Gastroesophageal sphincter (tissue), 4 donors: Measurements from ENCODE around the gene GAL3ST3. TPM values are rescaled to one million over a fixed set of nuclear protein-coding genes. Genes with fewer than 3 reads are reported as not detected.

Experiments
- ATAC-seq: fragments of 150-250 bp; one replicate; pipeline ENCODE4 v1.9.1; 2016; ENCODE audit warnings: mild to moderate bottlenecking, moderate library complexity
- H3K27ac ChIP-seq, 4 donors: fragments of 200-600 bp; sonication (generic) in 3 of 4; 1 replicate in 3 of 4; 2 replicates in 1 of 4; pipeline ENCODE4 v1.5.1; 2016 to 2019
- H3K27me3 ChIP-seq: fragments of 200-600 bp; sonication (generic); one replicate; pipeline ENCODE4 v1.5.1; 2019
- H3K36me3 ChIP-seq, 2 donors: fragments of 200-600 bp; sonication (generic); one replicate each; pipeline ENCODE4 v1.5.1; 2019; ENCODE audit warnings: control low read depth in 1 of 2
- H3K4me1 ChIP-seq, 3 donors: fragments of 200-600 bp; sonication (generic); 1 replicate in 2 of 3; 2 replicates in 1 of 3; pipeline ENCODE4 v1.5.1; 2016 to 2019; ENCODE audit warnings: control low read depth in 2 of 3
- H3K4me3 ChIP-seq, 2 donors: fragments of 200-600 bp; sonication (generic); one replicate each; pipeline ENCODE4 v1.5.1; 2019; ENCODE audit warnings: mild to moderate bottlenecking in 1 of 2, moderate library complexity in 1 of 2
- H3K9me3 ChIP-seq, 3 donors: fragments of 200-600 bp; sonication (generic); one replicate each; pipeline ENCODE4 v1.5.1; 2017 to 2019; ENCODE audit warnings: control low read depth in 2 of 3
- EP300 ChIP-seq: sonication (generic); formaldehyde crosslinking; IDR thresholded peaks from one replicate; pipeline ENCODE4 v1.6.1; 2017; ENCODE audit warnings: antibody characterized with exemption, mild to moderate bottlenecking
- POLR2A ChIP-seq, 2 donors: fragments of 450-650 bp; IDR thresholded peaks; one replicate each; pipeline ENCODE4 v1.6.1; 2017; ENCODE audit warnings: antibody characterized with exemption in 2 of 2, mild to moderate bottlenecking in 2 of 2, moderate library complexity in 1 of 2
- POLR2AphosphoS5 ChIP-seq: sonication (generic); formaldehyde crosslinking; IDR thresholded peaks from one replicate; pipeline ENCODE4 v1.6.1; 2017; ENCODE audit warnings: antibody characterized with exemption
- WGBS, 2 donors: methylation state at CpG; one replicate each; pipeline ENCODE4 v1.1.5; 2018; ENCODE audit warnings: low coverage in 1 of 2; 5-methylcytosine and 5-hydroxymethylcytosine counted together
- total RNA-seq, 4 donors: library from RNA; depleted of rRNA; stranded (reverse); fragments of >200 nt; gene quantifications; one replicate each; pipeline ENCODE4 v1.1.0, GENCODE V29; 2016
- TF ChIP-seq, protein P1 (sequence below), 4 experiments: fragments of 200-600 bp in 2 of 4; fragments of 450-650 bp in 2 of 4; sonication (generic) in 1 of 4; IDR thresholded peaks; one replicate each; pipeline ENCODE4 v1.5.1; 2017 to 2019; ENCODE audit warnings: antibody characterized with exemption in 4 of 4, mild to moderate bottlenecking in 2 of 4, moderate library complexity in 2 of 4

The GAL3ST3 gene
- total RNA-seq, 4 donors from 2014 or later: 1.2 to 7.8 (median 2.2) TPM

DNA sequence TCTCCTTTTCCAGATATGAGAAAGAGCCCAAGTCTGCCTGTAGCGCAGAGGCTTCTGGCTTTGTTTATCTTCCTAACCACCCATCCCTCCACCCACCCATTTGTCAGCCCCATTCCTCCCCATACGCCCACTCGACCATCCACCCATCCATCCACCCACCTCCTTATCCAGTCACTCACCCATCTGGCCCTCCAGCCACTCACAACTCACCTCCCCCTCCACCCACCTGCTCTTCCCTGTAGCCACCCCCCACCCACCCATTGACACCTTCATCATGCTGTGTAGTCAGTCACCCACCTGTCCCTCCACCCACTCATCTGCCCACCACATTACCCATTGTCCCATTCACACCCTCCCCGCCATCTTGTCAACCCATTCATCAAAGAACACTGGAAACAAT is 31.6 kb downstream of the GAL3ST3 start:
- no peak for TF ChIP-seq POLR2A (IDR thresholded peaks at IDR 0.05)
- no peak for TF ChIP-seq POLR2AphosphoS5
- no peak for TF ChIP-seq EP300
- TF ChIP-seq, protein P1, sequence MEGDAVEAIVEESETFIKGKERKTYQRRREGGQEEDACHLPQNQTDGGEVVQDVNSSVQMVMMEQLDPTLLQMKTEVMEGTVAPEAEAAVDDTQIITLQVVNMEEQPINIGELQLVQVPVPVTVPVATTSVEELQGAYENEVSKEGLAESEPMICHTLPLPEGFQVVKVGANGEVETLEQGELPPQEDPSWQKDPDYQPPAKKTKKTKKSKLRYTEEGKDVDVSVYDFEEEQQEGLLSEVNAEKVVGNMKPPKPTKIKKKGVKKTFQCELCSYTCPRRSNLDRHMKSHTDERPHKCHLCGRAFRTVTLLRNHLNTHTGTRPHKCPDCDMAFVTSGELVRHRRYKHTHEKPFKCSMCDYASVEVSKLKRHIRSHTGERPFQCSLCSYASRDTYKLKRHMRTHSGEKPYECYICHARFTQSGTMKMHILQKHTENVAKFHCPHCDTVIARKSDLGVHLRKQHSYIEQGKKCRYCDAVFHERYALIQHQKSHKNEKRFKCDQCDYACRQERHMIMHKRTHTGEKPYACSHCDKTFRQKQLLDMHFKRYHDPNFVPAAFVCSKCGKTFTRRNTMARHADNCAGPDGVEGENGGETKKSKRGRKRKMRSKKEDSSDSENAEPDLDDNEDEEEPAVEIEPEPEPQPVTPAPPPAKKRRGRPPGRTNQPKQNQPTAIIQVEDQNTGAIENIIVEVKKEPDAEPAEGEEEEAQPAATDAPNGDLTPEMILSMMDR (IDR thresholded peaks at IDR 0.05): no peak
- Histone ChIP-seq H3K27ac (no peak overlapping the region), H3K4me1 (peaks cover 0 to 8% (median under 1%) of the 10 kb centered on the region in 3 donors), H3K4me3 (no peak overlapping the region), H3K9me3 (no peaks in the 10 kb centered on the region), H3K27me3 (peaks cover 33% of the 10 kb centered on the region), H3K36me3 (no peaks in the 10 kb centered on the region)
- 40 to 78% methylated on average over 1 to 3 of the region's 4 CpGs for WGBS, 2 donors
- ATAC-seq: no peak

DNA sequence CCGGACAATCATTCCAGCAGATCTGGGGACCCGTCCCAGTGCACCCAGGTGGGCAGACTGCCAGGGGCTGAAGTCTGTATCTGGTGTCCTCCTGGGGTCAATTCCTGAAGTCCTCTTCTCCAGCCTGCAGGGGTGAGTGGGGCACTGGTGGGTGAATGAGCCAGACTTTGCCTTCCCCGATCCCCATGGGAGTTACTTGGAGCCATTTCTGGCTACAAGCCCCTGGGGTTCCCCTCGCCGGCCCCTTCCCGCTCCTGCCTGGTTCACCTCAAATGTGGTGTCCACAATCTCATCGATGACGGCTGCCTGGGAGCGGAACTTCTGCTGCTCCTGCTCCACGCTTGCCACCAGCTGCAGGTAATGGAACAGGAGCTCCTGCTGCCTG is 32.2 kb downstream of the GAL3ST3 start:
- ATAC-seq: no peak
- no peak for TF ChIP-seq POLR2AphosphoS5
- no peak for TF ChIP-seq POLR2A (IDR thresholded peaks at IDR 0.05)
- TF ChIP-seq, protein P1 (IDR thresholded peaks at IDR 0.05): no peak
- no peak for TF ChIP-seq EP300
- no CpG with 5 or more reads among the region's 10 CpGs for WGBS, 2 donors
- no peaks in the 10 kb centered on the region for H3K9me3 ChIP-seq
- H3K4me3 ChIP-seq: no peak overlapping the region
- H3K27ac ChIP-seq: no peak overlapping the region
- peaks cover 0 to 7% (median 0%) of the 10 kb centered on the region in 3 donors for H3K4me1 ChIP-seq
- H3K27me3 ChIP-seq: peaks cover 38% of the 10 kb centered on the region
- H3K36me3 ChIP-seq: no peaks in the 10 kb centered on the region

DNA sequence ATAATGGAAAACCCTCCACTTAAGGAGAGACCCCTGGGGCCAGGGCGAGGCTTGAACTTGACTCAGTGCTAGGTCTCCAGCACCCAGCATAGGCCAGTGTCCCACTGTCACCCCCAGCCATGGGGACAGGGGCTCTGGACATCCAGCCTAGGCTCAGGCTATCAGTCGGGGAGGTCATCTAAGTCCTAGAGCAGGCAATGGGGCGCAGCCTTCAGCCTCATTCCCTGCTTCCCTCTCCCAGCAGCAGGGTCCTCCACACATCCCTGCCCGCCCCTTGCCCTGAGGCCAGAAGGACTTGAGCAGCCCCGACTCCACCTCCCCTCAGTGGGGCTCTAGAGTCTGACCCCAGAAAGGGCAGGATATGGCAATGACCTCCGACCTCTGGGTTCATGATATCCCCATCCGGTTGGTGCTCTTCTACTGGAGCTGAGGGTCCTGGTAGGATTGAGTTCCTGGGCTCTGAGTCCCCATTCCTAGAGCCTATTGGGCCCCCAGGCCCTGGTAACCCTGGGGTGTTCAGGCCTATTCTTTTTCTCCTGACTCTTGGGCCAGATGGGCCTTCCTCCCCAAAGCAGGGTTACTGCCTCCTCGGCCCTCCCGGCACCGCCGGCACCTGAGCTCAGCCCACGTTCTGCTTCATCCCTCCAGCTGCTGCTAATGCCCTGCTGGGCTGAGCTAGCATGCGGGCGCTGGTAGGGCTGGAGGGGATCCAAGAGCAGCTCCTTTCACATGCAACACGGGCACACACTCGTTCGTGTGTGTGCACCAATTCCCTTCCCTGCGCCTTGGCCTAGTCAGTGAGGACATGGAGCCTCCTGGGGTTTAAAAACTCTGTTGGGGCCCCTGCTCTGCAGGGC is 32.8 kb downstream of the GAL3ST3 start:
- Histone ChIP-seq H3K9me3 (no peaks in the 10 kb centered on the region), H3K27me3 (peaks cover 43% of the 10 kb centered on the region), H3K4me1 (peaks cover 0 to 9% (median 0%) of the 10 kb centered on the region in 3 donors), H3K36me3 (no peaks in the 10 kb centered on the region), H3K4me3 (no peak overlapping the region), H3K27ac (no peak overlapping the region)
- WGBS, 2 donors: 74% methylated on average over 5 of the region's 18 CpGs; no CpG with 5 or more reads in 1 of the 2 donors
- no peak for TF ChIP-seq POLR2A (IDR thresholded peaks at IDR 0.05)
- TF ChIP-seq, protein P1 (IDR thresholded peaks at IDR 0.05): no peak
- TF ChIP-seq POLR2AphosphoS5: no peak
- TF ChIP-seq EP300: no peak
- ATAC-seq: no peak

DNA sequence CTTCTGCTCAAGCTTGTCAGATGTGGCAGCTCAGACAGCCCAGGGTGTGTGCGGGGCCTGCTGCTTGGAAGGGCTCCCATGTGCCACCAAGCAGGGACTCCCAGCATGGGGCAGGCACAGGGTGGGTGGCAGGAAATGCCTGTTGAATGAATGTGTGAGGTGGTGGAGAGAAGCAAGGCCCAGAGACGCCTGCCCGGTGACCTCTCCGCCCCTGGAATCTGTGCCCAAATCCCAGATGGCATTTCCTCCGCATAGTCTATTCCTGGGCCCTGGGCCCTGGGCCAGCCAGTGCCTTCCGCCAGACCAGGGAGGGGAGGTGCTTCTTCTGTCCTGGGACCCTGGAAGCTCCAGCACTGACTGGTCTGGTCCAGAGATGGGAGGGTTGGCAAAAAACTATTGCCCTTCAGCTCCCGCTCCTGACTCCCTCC is 33.5 kb downstream of the GAL3ST3 start:
- H3K27ac ChIP-seq: no peak overlapping the region
- no peak overlapping the region for H3K4me3 ChIP-seq
- TF ChIP-seq, protein P1 (IDR thresholded peaks at IDR 0.05): no peak
- TF ChIP-seq POLR2A (IDR thresholded peaks at IDR 0.05): no peak
- TF ChIP-seq EP300: no peak
- no peak for TF ChIP-seq POLR2AphosphoS5
- 64 to 100% methylated on average over 1 to 4 of the region's 7 CpGs for WGBS, 2 donors
- H3K4me1 ChIP-seq: peaks cover 0 to 9% (median 0%) of the 10 kb centered on the region in 3 donors
- no peaks in the 10 kb centered on the region for H3K9me3 ChIP-seq
- H3K27me3 ChIP-seq: peaks cover 43% of the 10 kb centered on the region
- no peaks in the 10 kb centered on the region for H3K36me3 ChIP-seq
- peak; percentile 24 for ATAC-seq
